ENCODE results near the gene SCRG1. TPM values are rescaled to one million over a fixed set of nuclear protein-coding genes. Genes with fewer than 3 reads are reported as not detected.

SCRG1 gene
- not detected in 2 replicates for total RNA-seq (2014; rRNA removed; shearing (Covaris generic))
- not detected in 2 replicates for polyA plus RNA-seq (2014; cell fraction: nucleus; rRNA removed)

DNA sequence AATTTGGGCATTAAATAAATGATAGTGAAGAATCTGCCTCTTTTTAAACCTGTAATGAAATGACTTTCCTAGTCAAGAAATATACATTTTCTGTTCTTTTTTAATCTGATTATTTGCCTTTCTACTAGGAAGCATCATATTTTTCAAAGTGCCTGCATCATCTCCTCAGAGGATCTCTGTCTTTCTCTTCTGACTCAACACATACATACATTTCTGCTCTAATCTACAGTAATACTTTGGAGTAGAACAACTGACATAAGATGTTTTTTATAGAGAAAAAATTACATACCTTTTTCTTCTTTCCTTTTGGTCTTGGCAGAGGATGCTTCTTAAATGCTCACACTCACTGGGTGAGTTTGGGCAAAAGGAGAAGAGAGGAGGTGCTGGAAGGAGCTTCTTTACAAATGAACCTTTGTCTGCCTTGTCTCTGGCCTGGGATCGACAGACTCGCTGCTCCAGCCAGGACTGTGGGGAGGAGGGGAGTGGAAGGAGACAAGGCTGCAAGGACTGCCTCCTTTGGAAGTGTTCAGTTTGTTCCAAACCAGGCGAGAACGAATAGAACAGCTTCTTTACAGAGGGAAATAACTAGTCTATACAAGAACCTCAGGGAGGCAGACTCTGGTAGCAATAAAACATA is at the start of gene SCRG1:
TSS of gene SCRG1 (minus strand) at position 338 of the 637 bp plus-strand sequence. CDS start 7,702 bp downstream, outside the sequence.
- no peak for DNase-seq (ENCODE audit: extremely low read depth, low read depth)

GRCh38 chr4:173448103-173448502 is 49.2 kb upstream of the SCRG1 start:
- DNase-seq (ENCODE audit: extremely low read depth, low read depth): no peak

- no peak for DNase-seq (ENCODE audit: extremely low read depth, low read depth)
Measured at GRCh38 chr4:173446416-173446815, 47.5 kb upstream of the SCRG1 start.

DNA sequence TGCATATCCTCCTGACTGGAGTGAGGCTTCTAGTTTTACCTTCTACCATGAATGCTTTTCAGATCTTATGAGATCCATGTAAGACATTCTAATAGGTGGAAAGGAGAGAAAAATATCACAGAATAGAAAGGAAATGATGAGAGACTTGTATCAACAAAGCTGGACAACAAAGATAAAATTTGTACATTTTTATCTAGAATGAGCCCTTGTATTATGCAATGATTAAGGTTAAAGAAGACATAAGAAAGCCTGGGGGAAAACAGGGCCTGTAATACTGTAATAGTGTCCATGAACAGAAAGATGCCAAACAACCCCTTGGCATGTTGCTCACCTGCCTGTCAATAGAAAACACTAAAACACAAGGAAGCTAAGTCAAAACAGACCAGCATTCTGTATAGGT is 44.2 kb upstream of the SCRG1 start:
- DNase-seq (ENCODE audit: extremely low read depth, low read depth): no peak

- DNase-seq (ENCODE audit: extremely low read depth, low read depth): no peak
Measured at GRCh38 chr4:173442223-173442932, 43.5 kb upstream of the SCRG1 start.

- no peak for DNase-seq (ENCODE audit: extremely low read depth, low read depth)
Measured at GRCh38 chr4:173440888-173441287, 42.0 kb upstream of the SCRG1 start.

DNA sequence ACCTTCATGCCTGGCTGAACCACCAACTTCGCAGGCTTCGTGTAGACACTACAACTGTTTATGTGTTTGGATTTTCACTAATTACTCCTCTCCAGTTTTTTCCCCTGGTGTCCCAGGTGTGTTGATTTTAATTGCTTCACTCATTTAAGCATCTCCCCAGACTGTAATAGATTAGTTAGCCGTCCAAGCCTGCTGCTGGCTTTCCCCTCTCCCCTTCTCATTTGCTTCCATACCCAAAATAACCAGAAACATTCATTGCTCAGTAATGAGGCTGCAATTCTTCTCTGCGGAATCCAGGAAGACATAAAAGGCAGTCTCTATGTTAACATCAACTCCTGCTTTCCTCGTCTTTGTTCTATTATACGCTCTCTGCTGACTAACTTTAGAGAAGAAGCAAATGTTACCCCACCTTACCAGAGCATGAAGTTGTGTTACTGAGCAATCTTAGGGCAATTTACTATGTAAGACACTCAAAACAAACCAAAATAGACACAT is 37.9 kb upstream of the SCRG1 start:
- no peak for DNase-seq (ENCODE audit: extremely low read depth, low read depth)

DNA sequence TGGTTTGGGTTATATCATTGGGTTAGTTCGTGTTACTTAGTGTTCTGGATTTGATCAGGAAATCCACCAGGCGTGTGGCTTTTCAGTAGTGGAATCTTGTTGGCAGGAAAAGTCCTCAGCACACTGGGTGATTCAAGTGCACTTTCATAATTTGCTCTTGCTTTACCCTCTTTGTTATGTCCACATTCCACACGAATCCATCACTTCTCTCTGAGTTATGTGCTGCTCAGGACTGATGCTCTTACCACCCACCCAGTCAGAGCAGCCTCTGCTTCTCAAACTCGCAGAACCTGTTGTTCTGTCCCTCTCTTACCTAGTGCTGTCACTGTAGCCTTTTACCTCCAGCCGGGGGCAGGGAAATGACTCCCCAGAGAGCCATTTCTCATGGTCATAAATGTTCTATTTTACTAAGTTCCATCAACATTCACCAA is 37.2 kb upstream of the SCRG1 start:
- no peak for DNase-seq (ENCODE audit: extremely low read depth, low read depth)

GRCh38 chr4:173434231-173434630 is 35.3 kb upstream of the SCRG1 start:
- DNase-seq (ENCODE audit: extremely low read depth, low read depth): no peak

DNA sequence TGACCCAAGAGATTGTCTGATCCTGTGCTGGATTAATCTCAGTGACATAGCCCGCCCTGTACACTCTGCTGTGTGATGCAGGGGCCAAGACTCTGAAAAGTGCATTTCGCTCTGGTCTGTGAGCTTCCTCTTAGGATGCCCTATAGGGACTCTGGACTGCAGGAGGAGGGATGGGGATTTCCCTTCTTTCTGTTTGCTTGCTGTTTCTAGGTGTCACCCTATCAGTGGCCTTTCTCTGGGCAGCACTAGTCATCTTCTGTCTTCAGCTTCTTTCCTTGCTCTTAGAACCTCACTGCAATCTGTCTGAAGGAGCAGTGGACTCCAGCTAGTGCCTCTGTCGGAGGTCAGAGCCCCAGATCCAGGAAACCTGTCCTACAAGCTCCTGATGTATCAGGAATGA is 34.5 kb upstream of the SCRG1 start:
- no peak for DNase-seq (ENCODE audit: extremely low read depth, low read depth)

DNA sequence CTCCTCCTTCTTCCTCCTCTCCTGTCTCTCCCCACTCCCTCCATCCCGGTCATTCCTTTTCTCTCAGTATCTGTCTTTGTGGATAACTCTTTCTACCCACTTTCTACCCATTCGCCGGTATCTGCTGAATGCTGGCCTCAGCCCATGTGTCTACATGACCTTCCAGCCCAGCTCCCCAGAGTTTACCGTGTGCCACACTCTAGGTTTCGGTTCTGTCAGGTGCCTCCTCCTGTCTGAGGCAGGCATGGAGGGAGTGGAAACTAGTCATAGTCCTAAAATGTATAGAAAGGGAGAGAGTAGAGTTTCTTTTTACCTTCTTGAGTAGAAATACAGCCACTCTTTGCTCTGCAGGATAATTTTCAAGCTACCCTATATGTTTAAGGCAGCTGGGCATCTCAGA is 33.5 kb upstream of the SCRG1 start:
- no peak for DNase-seq (ENCODE audit: extremely low read depth, low read depth)

- no peak for DNase-seq (ENCODE audit: extremely low read depth, low read depth)
Measured at GRCh38 chr4:173426064-173426463, 27.1 kb upstream of the SCRG1 start.

DNA sequence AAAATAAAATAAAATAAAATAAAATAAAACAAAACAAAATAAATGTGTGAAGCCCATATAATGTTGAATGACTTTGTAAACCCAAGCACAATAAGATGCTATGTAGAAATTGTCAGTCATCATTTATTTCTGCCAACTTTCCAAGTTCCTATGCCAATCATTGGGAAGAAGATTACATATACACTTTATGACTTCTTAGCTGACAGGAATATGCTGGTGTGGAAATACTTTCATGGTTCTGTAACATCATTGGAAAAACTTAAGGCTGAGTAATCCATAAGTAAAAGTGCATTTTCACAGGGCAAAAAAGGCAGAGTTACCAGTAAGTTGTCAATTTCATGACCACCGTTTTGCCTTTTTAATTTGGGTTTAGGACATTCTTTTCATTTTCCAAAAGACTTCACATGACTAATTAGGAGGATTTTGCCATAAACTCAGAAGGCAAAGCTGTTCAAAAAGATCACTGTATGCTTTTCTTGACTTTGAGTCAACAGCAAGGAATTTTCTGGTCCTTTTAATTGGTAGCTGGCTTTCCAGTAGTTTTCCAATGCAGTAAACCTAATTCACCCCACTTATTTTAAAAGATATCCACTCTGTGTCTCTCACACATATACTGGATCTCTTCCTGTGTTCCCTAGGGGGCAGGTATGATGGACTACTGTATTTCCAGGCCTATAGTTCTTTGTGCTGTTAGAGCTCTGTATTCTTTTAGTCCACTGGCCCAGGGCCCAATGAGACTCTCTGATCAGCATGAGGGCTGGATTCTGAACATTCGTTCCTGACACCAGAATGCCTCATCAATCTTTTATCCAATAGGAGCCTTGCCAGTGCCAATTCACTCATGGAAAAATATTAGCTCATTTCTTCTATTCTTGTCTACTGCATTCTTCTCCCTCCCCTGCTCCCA is 26.2 kb upstream of the SCRG1 start:
- DNase-seq (ENCODE audit: extremely low read depth, low read depth): no peak

GRCh38 chr4:173420801-173421200 is 21.9 kb upstream of the SCRG1 start:
- no peak for DNase-seq (ENCODE audit: extremely low read depth, low read depth)

- DNase-seq (ENCODE audit: extremely low read depth, low read depth): peak; percentile 9
Measured at GRCh38 chr4:173420324-173420752, 21.4 kb upstream of the SCRG1 start.

- no peak for DNase-seq (ENCODE audit: extremely low read depth, low read depth)
Measured at GRCh38 chr4:173418639-173419038, 19.7 kb upstream of the SCRG1 start.

DNA sequence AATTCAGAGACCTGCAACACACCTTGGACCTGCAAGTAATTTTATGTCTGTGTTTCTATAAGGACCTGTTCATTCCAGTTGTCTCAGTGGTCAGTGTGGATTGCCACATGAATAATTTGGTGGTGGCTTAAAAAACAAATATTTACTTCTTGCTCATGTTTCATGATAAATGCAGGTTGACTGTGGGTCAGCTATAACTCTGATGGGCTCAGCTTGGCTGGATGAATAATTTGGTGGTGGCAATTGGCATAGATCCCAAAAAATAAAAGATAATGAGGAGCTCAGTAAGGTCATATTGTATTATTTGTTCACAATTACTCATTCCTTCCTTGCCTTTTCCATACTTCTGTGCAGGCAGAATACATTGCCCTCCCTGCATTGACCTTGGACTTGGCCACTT is 18.9 kb upstream of the SCRG1 start:
- no peak for DNase-seq (ENCODE audit: extremely low read depth, low read depth)

GRCh38 chr4:173415885-173416653 is 17.2 kb upstream of the SCRG1 start:
- DNase-seq (ENCODE audit: extremely low read depth, low read depth): no peak

DNA sequence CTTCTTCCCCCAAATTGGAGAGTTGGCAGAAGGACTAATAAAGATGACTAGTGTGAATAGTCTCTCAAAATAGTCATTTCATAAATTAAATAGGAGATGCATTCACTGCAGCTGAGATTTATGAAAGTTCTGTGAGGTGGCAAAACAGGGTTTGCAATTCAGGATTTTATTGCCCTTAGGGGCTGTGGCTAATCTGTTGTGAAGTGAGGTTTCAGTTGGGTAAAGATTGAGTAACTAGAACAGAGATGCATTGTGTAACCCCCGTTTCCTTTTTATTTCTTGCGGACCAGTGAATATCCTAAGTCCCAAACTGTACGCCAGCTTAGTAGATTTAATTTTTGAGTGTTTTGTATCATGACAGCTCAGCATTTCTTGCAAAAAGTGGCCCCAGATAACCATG is 16.2 kb upstream of the SCRG1 start:
- no peak for DNase-seq (ENCODE audit: extremely low read depth, low read depth)

GRCh38 chr4:173414456-173414855 is 15.5 kb upstream of the SCRG1 start:
- no peak for DNase-seq (ENCODE audit: extremely low read depth, low read depth)

Data from NCI-H460 (cell line).